Measurements from ENCODE around the gene PRR13. TPM values are rescaled to one million over a fixed set of nuclear protein-coding genes. Genes with fewer than 3 reads are reported as not detected.
"Not testable (repeated sequence)": the region's sequence is repeated elsewhere in the genome, so short reads cannot be mapped to it uniquely, and the experiment has no call there.

The PRR13 gene
- total and polyA plus RNA-seq, 4 experiments from 2014 or later, result 242 to 843 (median 396) TPM

GRCh38 chr12:53414756-53415417 lies 26.6 kb upstream of the PRR13 start:
- ChIA-PET CTCF (ENCODE audit: partially characterized antibody) (interaction anchor here (1.0 to 2.6 kb wide), 6 partner anchors 36 to 94 kb away, joined by 3 to 13 read pairs (median 5); no protein-coding TSS in a partner anchor), POLR2A (ENCODE audit: partially characterized antibody) (interaction anchor here (1.0 to 1.5 kb wide), 3 partner anchors 33 to 90 kb away, joined by 3 to 7 read pairs (median 3); partner anchors contain the start of gene SP1)
- DNase-seq, result no peak
- Mint-ChIP-seq H3K27ac (peak overlapping the region; percentile 13 to 86 (median 48)), H3K27me3 (no peaks in the 10 kb centered on the region), H3K4me1 (peaks cover 26 to 43% (median 32%) of the 10 kb centered on the region in 4 donors), H3K4me3 (no peak overlapping the region), H3K36me3 (peaks cover 16 to 39% of the 10 kb centered on the region in 2 donors), H3K9me3 (no peaks in the 10 kb centered on the region)
- Histone ChIP-seq H3K4me1 (ENCODE audit: insufficient read depth, low read length) (peaks cover 29% of the 10 kb centered on the region), H3K36me3 (ENCODE audit: insufficient read depth, low read length) (peaks cover 33% of the 10 kb centered on the region), H3K4me3 (ENCODE audit: low read length in 2 of 2) (no peak overlapping the region), H3K27ac (ENCODE audit: low read depth, low read length) (no peak overlapping the region), H3K27me3 (ENCODE audit: insufficient read depth, low read length) (no peaks in the 10 kb centered on the region), H3K9me3 (ENCODE audit: control insufficient read depth in 1 of 2, low read length in 2 of 2) (no peaks in the 10 kb centered on the region)
- intact Hi-C loops (cut with micrococcal nuclease), result no loop called here

GRCh38 chr12:53415752-53416389 lies 25.7 kb upstream of the PRR13 start:
- H3K27me3 ChIP-seq (ENCODE audit: insufficient read depth, low read length); H3K9me3 ChIP-seq (ENCODE audit: control insufficient read depth in 1 of 2, low read length in 2 of 2); H3K27ac ChIP-seq (ENCODE audit: low read depth, low read length); H3K4me3 ChIP-seq (ENCODE audit: low read length in 2 of 2); H3K9me3 Mint-ChIP-seq; H3K4me3 Mint-ChIP-seq; H3K27me3 Mint-ChIP-seq; DNase-seq; intact Hi-C loops (cut with micrococcal nuclease): not testable (repeated sequence)
- CTCF ChIA-PET (ENCODE audit: partially characterized antibody), result interaction anchor here (0.6 to 2.6 kb wide), 6 partner anchors 37 to 95 kb away, joined by 3 to 12 read pairs (median 6); partner anchors contain the start of gene AAAS
- Mint-ChIP-seq H3K36me3 (peaks cover 13 to 34% of the 10 kb centered on the region in 2 donors), H3K4me1 (peaks cover 26 to 44% (median 31%) of the 10 kb centered on the region in 4 donors), H3K27ac (peak overlapping the region in 6 of 7 donors; percentile 13 to 79 (median 66))
- Histone ChIP-seq H3K4me1 (ENCODE audit: insufficient read depth, low read length) (peaks cover 29% of the 10 kb centered on the region), H3K36me3 (ENCODE audit: insufficient read depth, low read length) (peaks cover 30% of the 10 kb centered on the region)
- POLR2A ChIA-PET (ENCODE audit: partially characterized antibody), result interaction anchor here (1.5 to 1.9 kb wide), 2 partner anchors 37 to 91 kb away, joined by 3 to 6 read pairs; no protein-coding TSS in a partner anchor

GRCh38 chr12:53417291-53417816 lies 24.2 kb upstream of the PRR13 start:
- intact Hi-C loops (cut with micrococcal nuclease); H3K27ac ChIP-seq (ENCODE audit: low read depth, low read length); H3K27me3 Mint-ChIP-seq; H3K4me3 ChIP-seq (ENCODE audit: low read length in 2 of 2); H3K27me3 ChIP-seq (ENCODE audit: insufficient read depth, low read length); H3K9me3 ChIP-seq (ENCODE audit: control insufficient read depth in 1 of 2, low read length in 2 of 2); H3K9me3 Mint-ChIP-seq: not testable (repeated sequence)
- ChIA-PET POLR2A (ENCODE audit: partially characterized antibody) (interaction anchor here (0.7 to 2.0 kb wide), 5 partner anchors 23 to 91 kb away, joined by 3 to 8 read pairs (median 4); partner anchors contain the start of gene TARBP2), CTCF (ENCODE audit: partially characterized antibody) (interaction anchor here (0.8 to 2.7 kb wide), 10 partner anchors 36 to 96 kb away, joined by 3 to 42 read pairs (median 4); partner anchors contain the start of gene AAAS)
- Histone ChIP-seq H3K36me3 (ENCODE audit: insufficient read depth, low read length) (peaks cover 18% of the 10 kb centered on the region), H3K4me1 (ENCODE audit: insufficient read depth, low read length) (peaks cover 28% of the 10 kb centered on the region)
- DNase-seq, result peak in 3 of 5 donors; percentile 6 to 19 (median 14)
- H3K4me1 Mint-ChIP-seq, result peaks cover 22 to 39% (median 26%) of the 10 kb centered on the region in 4 donors
- H3K36me3 Mint-ChIP-seq, result peaks cover 0 to 20% of the 10 kb centered on the region in 2 donors
- H3K4me3 Mint-ChIP-seq, result peak overlapping the region in 2 of 8 donors; percentile 20 to 32
- H3K27ac Mint-ChIP-seq, result peak overlapping the region in 5 of 7 donors; percentile 17 to 83 (median 48)

GRCh38 chr12:53418221-53418620 lies 23.3 kb upstream of the PRR13 start:
- Histone ChIP-seq H3K9me3 (ENCODE audit: control insufficient read depth in 1 of 2, low read length in 2 of 2) (no peaks in the 10 kb centered on the region), H3K4me1 (ENCODE audit: insufficient read depth, low read length) (peaks cover 20% of the 10 kb centered on the region), H3K27me3 (ENCODE audit: insufficient read depth, low read length) (no peaks in the 10 kb centered on the region), H3K4me3 (ENCODE audit: low read length in 2 of 2) (no peak overlapping the region), H3K36me3 (ENCODE audit: insufficient read depth, low read length) (peaks cover 17% of the 10 kb centered on the region), H3K27ac (ENCODE audit: low read depth, low read length) (no peak overlapping the region)
- Mint-ChIP-seq H3K36me3 (peaks cover 0 to 13% of the 10 kb centered on the region in 2 donors), H3K4me3 (peak overlapping the region in 1 of 8 donors; percentile 27), H3K27ac (peak overlapping the region in 2 of 7 donors; percentile 46 to 61), H3K27me3 (no peaks in the 10 kb centered on the region), H3K9me3 (no peaks in the 10 kb centered on the region), H3K4me1 (peaks cover 15 to 32% (median 18%) of the 10 kb centered on the region in 4 donors)
- POLR2A ChIA-PET (ENCODE audit: partially characterized antibody), result interaction anchor here (1.2 to 2.0 kb wide), 3 partner anchors 36 to 90 kb away, joined by 3 to 8 read pairs (median 3); partner anchors contain the start of gene TARBP2
- CTCF ChIA-PET (ENCODE audit: partially characterized antibody), result interaction anchor here (0.8 to 2.7 kb wide), 6 partner anchors 66 to 97 kb away, joined by 3 to 42 read pairs (median 6); partner anchors contain the start of gene AAAS
- no peak for DNase-seq
- intact Hi-C loops (cut with micrococcal nuclease), result no loop called here

- Mint-ChIP-seq H3K27ac (peak overlapping the region in 2 of 7 donors; percentile 67 to 82), H3K4me3 (no peak overlapping the region), H3K9me3 (no peaks in the 10 kb centered on the region), H3K27me3 (no peaks in the 10 kb centered on the region), H3K4me1 (peaks cover 11 to 32% (median 14%) of the 10 kb centered on the region in 4 donors), H3K36me3 (peaks cover 0 to 4% of the 10 kb centered on the region in 2 donors)
- DNase-seq, result no peak
- peaks cover 13% of the 10 kb centered on the region for H3K4me1 ChIP-seq (ENCODE audit: insufficient read depth, low read length)
- no peak overlapping the region for H3K4me3 ChIP-seq (ENCODE audit: low read length in 2 of 2)
- H3K27me3 ChIP-seq (ENCODE audit: insufficient read depth, low read length), result no peaks in the 10 kb centered on the region
- ChIA-PET POLR2A (ENCODE audit: partially characterized antibody) (interaction anchor here (1.0 to 1.1 kb wide), 2 partner anchors 16 to 21 kb away, joined by 3 read pairs; partner anchors contain the start of gene PRR13), CTCF (ENCODE audit: partially characterized antibody) (interaction anchor here (0.9 to 5.5 kb wide), 8 partner anchors 41 to 98 kb away, joined by 3 to 203 read pairs (median 16); partner anchors contain the start of genes AAAS, NPFF and SP1)
- no peaks in the 10 kb centered on the region for H3K9me3 ChIP-seq (ENCODE audit: control insufficient read depth in 1 of 2, low read length in 2 of 2)
- H3K36me3 ChIP-seq (ENCODE audit: insufficient read depth, low read length), result peaks cover 6% of the 10 kb centered on the region
- intact Hi-C loops (cut with micrococcal nuclease), result loop anchor here (2.0 kb wide), 1 partner anchor 81 kb away; the partner anchor contains the start of gene TARBP2
- no peak overlapping the region for H3K27ac ChIP-seq (ENCODE audit: low read depth, low read length)
Observed at GRCh38 chr12:53419756-53420155, 21.8 kb upstream of the PRR13 start.

GRCh38 chr12:53422247-53422646 lies 19.3 kb upstream of the PRR13 start:
- POLR2A ChIA-PET (ENCODE audit: partially characterized antibody), result interaction anchor here (0.7 to 2.4 kb wide), 5 partner anchors 41 to 79 kb away, joined by 4 to 22 read pairs (median 5); partner anchors contain the start of genes SP1 and TARBP2
- not testable (repeated sequence) for H3K27me3 Mint-ChIP-seq

More at GRCh38 chr12:53422247-53422646, 19.3 kb upstream of the PRR13 start:
- H3K4me3 Mint-ChIP-seq; H3K27ac ChIP-seq (ENCODE audit: low read depth, low read length); H3K9me3 ChIP-seq (ENCODE audit: control insufficient read depth in 1 of 2, low read length in 2 of 2); H3K36me3 Mint-ChIP-seq; H3K9me3 Mint-ChIP-seq; intact Hi-C loops (cut with micrococcal nuclease); H3K27ac Mint-ChIP-seq; H3K4me3 ChIP-seq (ENCODE audit: low read length in 2 of 2); DNase-seq; H3K36me3 ChIP-seq (ENCODE audit: insufficient read depth, low read length); H3K27me3 ChIP-seq (ENCODE audit: insufficient read depth, low read length): not testable (repeated sequence)
- H3K4me1 ChIP-seq (ENCODE audit: insufficient read depth, low read length), result peaks cover 11% of the 10 kb centered on the region
- CTCF ChIA-PET (ENCODE audit: partially characterized antibody), result interaction anchor here (0.9 to 5.5 kb wide), 13 partner anchors 19 to 155 kb away, joined by 3 to 203 read pairs (median 14); partner anchors contain the start of genes NPFF, PRR13 and SP1
- peaks cover 10 to 23% (median 12%) of the 10 kb centered on the region in 4 donors for H3K4me1 Mint-ChIP-seq

All from CD4-positive, alpha-beta memory T cell (primary cell).